Stimulated activated CD4-positive, alpha-beta T cell treated with anti-CD3 and anti-CD28 coated beads, Interleukin-4, amount 100 ng/mL, for 4 hours (primary cell): ENCODE measurements around the gene BPIFB3.

Source experiments
- DNase-seq, 2 experiments: peaks; one replicate each; pipeline ENCODE4 v3.0.0-alpha.2; 2020

Gene BPIFB3

DNA sequence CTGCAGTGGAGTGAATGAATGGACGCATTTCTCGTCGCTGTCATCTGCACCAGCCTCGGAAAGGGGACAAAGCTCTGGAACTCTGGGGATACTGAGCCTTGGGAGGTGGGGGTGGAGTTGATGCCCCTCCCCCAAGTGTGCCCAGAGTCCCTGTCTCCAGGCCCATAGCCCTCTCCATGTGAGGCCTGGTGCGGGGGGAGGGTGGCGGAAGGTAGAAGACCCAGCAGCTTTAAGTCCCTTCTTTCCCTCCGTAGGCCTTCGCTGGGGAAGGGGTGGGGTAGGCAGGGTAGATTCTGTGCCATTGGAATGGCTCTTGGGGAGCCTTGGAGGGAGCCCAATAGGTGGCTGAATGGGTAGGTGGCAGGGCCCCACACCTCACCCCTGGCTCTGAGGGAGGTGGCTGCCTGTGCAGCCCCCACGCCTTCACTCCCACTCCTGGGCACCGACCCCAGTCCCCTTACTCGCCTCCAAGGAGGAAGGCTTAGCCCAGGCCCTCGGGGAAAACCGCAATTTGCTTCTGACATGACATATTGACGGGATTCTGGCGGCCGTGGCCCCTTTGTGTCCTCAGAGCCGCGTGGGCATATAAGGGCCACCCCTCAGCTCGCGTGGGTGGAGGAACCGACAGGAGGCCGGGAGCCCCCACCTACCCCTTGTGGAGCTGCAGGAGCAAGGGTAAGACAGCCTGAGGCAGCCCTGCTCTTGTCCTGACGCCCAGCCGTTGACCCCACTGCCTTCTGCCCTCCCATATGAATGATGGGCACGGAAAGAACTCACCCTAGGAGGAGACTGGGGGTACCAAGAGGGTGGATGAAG, at the start of gene BPIFB3:
Gene BPIFB3 (plus strand): TSS at position 613 of the 816 bp plus-strand sequence. CDS start 1,533 bp downstream, outside the sequence.
- no peak for DNase-seq

DNA sequence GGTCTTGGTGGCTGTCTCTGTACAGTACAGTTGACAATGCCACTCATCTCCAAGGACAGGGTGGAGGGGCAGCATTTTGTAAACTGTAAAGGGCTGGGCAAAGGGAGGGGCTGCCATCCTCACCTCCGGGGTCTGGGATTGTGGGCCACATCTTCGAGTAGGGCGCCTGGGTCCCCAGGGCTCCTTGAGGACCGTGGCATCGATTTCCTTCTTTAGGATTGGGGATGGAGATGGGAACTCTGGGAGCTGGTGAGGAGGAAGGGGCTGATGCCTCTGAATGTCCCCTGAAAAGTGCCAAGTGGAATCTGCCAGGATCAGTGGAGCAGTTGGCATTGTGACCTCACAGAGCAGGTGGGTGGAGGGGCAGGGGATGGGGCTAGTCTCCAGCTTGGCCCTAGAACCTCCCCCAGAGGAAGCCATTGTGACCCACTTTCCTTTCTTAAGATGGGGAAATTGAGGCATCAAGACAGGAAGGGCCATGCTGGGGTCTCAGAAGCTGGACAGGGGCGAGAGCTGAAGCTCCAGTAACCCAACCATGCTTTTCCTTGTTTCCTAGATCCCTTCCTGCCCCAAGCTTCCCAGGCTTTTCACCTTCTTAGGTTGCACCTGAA, 49.5 kb upstream of the BPIFB3 start, which contains the start of gene SUN5:
Gene SUN5 (minus strand): TSS at position 293 of the 611 bp plus-strand sequence. CDS start 93 bp downstream, at position 200.
- no peak for DNase-seq

GRCh38 chr20:33005132-33005566, 48.6 kb upstream of the BPIFB3 start:
- DNase-seq = no peak

DNA sequence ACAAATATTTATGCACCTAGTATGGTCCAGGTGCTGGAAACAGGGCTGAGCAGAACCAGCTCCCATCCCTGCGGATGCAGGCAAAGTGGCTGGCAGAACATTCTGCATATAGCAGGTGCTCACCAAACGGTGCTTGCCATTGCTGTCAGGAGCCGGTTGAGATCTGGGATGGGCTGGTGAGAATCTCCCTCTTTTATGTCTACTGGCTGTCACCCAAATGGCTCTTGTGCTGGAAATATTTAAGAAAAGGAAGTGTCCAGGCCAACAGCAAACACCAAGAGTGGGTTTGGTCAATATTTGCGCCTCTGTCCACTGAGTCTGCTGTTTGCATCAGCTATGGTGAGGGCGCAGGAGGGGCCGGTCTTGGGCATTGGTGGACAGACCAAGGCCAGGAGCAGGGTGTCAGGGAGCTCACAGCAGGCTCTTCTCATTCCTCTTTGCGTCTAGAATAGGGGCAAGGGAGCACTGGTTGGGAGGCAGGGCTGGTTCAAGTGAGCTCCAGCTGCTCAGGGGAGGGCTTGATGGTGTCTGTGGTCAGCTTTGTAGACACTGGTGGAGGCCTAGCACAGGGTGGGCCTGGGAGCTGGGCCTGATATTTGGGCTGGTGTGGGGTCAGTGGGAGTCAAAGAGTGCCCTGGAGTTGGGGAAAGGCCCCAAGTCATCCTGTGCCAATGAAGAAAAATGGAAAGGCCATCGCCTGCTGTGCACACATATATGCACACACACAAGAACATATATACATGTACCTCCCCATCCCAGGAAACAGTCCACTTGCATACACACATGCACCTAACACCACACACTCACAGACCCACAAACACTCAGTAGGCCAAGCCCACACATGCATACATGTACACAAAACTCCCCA, 47.6 kb upstream of the BPIFB3 start:
- DNase-seq = no peak

- DNase-seq = no peak
Measured at GRCh38 chr20:33006776-33007375, 46.8 kb upstream of the BPIFB3 start.

GRCh38 chr20:33007376-33008335, 46.0 kb upstream of the BPIFB3 start, which contains the start of gene BPIFB2:
BPIFB2 (plus strand) TSS chr20:33007704; CDS start chr20:33008575, 871 bp downstream.
- no peak for DNase-seq

DNA sequence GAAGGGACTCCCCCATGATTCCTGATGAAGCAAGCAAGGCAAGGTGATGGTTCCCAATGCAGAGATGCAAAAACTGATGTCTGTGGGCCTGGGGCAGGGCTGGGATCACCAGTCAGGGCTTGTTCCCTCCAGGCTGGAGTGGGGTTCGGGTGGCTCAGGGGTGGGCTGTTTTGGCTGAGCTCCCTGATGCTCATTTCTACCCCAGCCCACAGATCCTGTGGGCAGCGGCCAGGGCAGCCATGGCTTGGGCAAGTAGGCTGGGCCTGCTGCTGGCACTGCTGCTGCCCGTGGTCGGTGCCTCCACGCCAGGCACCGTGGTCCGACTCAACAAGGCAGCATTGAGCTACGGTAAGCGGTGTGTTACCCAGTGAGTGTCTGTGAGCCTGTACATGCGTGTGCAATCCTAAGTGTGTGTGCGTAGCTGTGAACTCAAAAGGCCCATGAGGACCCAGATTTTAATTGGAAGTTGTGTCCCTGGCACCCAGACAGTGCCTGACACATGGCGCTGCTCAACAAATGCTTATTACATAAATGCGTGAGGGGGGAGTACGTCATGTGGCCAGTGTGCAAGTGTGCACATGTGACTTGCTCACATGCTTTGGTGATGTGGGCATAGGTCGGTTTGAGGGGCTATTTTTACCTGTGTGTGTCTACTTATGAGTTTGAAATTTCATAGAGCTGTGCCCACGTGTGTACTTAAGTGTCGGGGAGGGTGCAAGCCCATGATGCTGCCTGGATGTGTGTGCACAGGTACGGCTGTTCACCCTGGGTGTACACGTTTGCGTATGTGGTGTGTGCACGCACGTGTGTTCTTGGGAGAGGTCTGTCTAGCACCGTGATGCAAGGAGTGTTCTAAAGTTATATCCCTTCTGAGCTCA, 45.1 kb upstream of the BPIFB3 start:
- no peak for DNase-seq

- no peak for DNase-seq
Measured at GRCh38 chr20:33009214-33010132, 44.2 kb upstream of the BPIFB3 start.

DNA sequence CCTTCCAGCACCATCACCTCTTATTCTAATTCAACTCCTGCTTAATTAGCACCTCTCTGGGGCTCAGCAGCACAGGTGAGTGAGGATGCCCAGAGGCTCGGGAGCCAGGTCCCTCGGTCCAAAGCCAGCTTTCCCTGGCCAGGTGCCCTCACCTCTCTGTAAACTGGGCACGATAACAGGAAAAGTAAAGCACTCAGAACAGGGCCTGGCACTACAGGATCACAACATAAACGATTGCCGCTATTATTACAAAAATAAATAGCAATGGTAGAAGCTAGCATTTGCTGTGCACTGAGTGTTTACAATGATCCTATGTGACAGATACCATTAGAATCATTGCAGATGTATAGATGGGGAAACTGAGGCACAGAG, 43.6 kb upstream of the BPIFB3 start:
- DNase-seq = no peak

DNA sequence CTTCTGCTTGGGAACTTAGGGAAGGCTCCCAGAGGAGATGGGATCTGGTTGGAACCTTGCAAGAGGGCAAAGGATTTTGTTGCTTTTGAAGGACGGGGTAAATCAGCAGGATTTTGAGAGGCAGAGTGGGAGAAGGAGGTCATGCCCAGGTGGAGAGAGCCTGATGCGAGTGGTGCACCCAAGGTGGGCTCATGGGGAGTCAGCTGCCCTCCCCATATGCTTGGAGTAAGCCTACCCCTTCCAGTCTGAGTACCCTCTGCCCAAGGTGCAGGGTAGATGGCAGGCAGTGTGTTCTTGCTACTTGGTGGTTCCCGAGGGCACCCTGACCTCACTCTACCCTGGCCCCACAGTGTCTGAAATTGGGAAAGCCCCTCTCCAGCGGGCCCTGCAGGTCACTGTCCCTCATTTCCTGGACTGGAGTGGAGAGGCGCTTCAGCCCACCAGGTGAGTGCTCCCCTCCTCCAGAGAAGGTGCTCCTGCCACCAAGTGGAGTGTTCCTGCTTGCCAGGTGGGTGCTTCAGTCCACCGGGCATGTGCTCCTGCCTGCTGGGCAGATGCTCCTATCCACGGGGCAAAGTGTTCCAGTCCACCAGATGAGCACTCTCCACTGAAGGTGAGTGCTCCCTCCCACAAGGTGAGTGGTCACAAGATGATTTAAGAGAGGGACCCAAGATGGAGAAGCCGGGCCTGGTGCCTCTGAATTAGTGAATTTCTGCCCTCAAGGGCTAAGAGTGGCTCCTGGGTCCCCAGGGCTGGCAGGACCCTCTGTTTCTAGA, 42.8 kb upstream of the BPIFB3 start:
- no peak for DNase-seq

DNA sequence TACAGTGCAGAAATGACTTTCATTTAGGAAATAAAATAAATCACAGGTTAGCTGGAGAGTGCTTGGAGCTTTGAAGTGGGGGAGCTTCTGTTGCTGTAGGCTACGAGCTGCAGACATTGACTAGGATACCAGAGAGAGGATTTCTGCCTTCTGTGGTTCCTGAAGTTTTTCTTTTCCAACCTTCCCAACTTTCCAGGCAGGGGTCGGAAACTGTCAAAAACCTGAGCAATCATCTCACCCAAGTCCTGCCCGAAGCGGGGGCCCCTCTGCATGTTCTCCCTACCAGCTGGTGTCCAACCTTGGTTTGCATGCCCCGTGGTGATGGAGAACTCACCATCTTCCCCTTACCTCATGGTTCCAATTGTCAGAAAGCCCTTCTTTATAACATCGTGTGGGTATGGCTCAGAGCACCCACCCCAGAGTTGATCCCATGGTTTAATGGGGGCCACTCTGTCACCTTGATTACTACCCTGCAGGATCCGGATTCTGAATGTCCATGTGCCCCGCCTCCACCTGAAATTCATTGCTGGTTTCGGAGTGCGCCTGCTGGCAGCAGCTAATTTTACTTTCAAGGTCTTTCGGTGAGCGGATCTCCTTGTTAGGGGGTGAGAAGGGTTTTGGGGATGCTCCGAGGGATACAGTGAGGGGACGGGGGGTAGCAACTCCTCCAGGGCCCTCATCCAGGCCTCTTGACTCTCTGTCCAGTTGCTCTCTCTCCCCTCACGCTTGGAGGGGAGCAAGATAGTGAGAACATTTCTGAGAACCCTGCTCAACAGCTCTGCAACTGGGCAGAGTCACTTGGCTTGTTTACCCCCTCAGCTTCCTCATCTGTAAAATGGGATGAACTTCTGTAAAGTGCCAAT, 41.1 kb upstream of the BPIFB3 start:
- DNase-seq = no peak

GRCh38 chr20:33013701-33014326, 39.9 kb upstream of the BPIFB3 start:
- DNase-seq = no peak

DNA sequence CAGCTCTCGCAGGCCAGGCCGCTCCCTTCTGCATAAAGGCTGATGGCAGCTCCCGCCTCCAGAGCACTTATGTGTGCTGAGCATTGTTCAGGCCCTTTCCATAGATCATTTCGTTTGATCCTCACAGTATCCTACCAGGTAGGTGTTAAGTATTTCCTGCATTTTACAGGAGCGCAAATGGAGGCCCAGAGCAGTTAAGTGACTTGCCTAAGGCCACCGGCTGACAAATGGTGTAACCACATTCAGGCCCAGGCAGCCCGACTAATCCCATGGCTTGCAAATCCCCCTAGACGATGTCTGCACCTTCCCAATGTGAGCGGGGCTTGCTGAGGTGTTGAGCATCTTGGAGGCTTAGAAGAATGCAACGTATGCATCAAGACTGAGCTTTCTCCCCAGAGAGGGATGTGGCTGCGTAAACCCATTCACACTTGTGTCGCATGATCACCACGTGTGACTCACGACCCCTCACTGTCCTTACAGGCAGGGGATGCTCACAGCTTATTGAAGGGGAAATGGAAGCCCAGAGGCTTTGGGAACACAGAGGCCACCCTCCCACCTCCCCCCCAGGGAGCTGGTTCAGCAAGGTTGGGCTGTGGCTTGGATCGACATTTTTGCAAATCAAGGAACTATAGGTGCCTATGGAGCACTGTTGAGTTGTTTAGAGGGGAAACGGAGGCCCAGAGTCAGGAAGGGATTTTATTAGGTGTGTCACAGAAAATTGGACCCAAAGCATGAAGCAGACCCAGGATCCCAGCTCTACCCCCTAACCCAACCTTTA, 39.2 kb upstream of the BPIFB3 start:
- no peak for DNase-seq

- no peak for DNase-seq
Measured at GRCh38 chr20:33015114-33015484, 38.6 kb upstream of the BPIFB3 start.

DNA sequence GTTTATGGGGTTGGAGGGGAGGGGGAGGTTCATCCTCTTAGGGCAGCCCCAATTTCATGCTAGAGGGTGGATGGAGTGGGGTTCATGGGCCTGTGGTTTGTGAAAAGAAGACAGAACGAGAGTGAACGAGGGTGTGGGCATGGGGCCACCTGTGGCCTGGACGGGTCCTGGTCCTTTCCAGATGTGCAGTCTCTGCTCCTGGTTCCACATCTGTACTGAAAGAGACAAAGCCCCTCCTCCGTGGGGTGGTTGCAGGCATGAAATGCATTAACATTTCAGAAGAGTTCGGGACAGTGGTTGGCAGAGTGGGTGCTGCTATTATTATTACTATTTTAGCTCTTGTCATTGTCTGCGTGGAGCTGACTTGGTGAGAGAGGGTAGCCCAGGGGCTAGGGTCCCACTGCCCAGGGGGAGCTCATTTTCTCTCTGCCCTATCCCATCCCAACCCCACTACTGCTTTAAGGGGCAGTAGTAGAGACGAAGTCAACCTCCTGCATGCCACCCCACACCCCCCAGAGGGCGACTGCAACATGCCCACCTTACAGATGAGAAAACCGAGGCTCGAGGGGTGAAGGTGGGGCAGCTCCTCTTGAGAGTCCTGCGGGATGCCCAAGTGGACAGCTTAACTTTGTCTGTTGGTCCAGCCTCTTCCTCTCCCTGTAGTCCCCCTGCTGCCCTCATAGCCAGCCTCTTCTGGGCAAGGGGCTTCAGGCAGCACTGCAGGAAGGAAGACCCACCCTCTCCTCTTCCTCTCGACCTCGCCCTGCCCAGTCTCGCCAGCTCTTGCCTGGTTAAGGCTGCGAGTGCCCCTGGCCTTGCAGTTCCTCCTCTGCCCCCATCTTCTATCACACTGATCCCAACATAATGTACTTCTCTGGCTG, 37.8 kb upstream of the BPIFB3 start:
- DNase-seq = no peak
